Osteoblast (primary cell): ENCODE results near the gene TGFBR2. TPM values are rescaled to one million over a fixed set of nuclear protein-coding genes. Genes with fewer than 3 reads are reported as not detected.

Source experiments
- DNase-seq: peaks from one replicate; pipeline ENCODE4 v3.0.0; 2011; ENCODE audit warnings: low spot score, mixed read lengths; ENCODE audit not compliant: insufficient read length; ENCODE audit errors: missing footprints
- H2AFZ ChIP-seq: 2 replicates; pipeline ENCODE4 v1.6.0; 2011; ENCODE audit warnings: mild to moderate bottlenecking, low read length
- H3K27ac ChIP-seq: 2 replicates; pipeline ENCODE4 v1.5.1; 2011; ENCODE audit warnings: mild to moderate bottlenecking, low read depth, low read length, moderate library complexity
- H3K27me3 ChIP-seq: 2 replicates; pipeline ENCODE4 v1.6.0; 2012; ENCODE audit warnings: mild to moderate bottlenecking, control low read depth, inconsistent platforms, low read length, moderate library complexity; ENCODE audit not compliant: insufficient read depth
- H3K36me3 ChIP-seq: 2 replicates; pipeline ENCODE4 v1.5.1; 2011; ENCODE audit warnings: mild to moderate bottlenecking, low read length, control low read depth, moderate library complexity; ENCODE audit not compliant: insufficient read depth
- H3K4me1 ChIP-seq: 2 replicates; pipeline ENCODE4 v1.5.1; 2011; ENCODE audit warnings: mild to moderate bottlenecking, low read length, control low read depth, moderate library complexity; ENCODE audit not compliant: insufficient read depth
- H3K4me2 ChIP-seq: 2 replicates; pipeline ENCODE4 v1.6.0; 2011; ENCODE audit warnings: mild to moderate bottlenecking, low read length; ENCODE audit not compliant: insufficient read depth
- H3K4me3 ChIP-seq: fragments of 200-600 bp; sonication (generic); 3 replicates; pipeline ENCODE4 v1.5.1; 2012; ENCODE audit warnings: mild to moderate bottlenecking, low read length, inconsistent platforms; ENCODE audit not compliant: insufficient read depth
- H3K79me2 ChIP-seq: 2 replicates; pipeline ENCODE4 v1.6.0; 2012; ENCODE audit warnings: mild to moderate bottlenecking, low read length, control low read depth, inconsistent platforms; ENCODE audit not compliant: insufficient read depth
- H3K9me3 ChIP-seq: 2 replicates; pipeline ENCODE4 v1.5.1; 2011; ENCODE audit warnings: low read depth, low read length, control low read depth
- H4K20me1 ChIP-seq: 2 replicates; pipeline ENCODE4 v1.6.0; 2012; ENCODE audit warnings: mild to moderate bottlenecking, low read length, control low read depth; ENCODE audit not compliant: insufficient read depth
- CTCF ChIP-seq: IDR thresholded peaks from 2 replicates; pipeline ENCODE4 v1.5.1; 2011; ENCODE audit warnings: mild to moderate bottlenecking, low read depth, low read length, moderate library complexity; ENCODE audit errors: extremely low read depth
- total RNA-seq: library from RNA; depleted of rRNA; stranded (reverse); fragments of >200 nt; gene quantifications from 2 replicates; pipeline ENCODE4 v1.2.3, GENCODE V29; 2012

The TGFBR2 gene
- total RNA-seq, 1 donor, result 118 TPM

DNA sequence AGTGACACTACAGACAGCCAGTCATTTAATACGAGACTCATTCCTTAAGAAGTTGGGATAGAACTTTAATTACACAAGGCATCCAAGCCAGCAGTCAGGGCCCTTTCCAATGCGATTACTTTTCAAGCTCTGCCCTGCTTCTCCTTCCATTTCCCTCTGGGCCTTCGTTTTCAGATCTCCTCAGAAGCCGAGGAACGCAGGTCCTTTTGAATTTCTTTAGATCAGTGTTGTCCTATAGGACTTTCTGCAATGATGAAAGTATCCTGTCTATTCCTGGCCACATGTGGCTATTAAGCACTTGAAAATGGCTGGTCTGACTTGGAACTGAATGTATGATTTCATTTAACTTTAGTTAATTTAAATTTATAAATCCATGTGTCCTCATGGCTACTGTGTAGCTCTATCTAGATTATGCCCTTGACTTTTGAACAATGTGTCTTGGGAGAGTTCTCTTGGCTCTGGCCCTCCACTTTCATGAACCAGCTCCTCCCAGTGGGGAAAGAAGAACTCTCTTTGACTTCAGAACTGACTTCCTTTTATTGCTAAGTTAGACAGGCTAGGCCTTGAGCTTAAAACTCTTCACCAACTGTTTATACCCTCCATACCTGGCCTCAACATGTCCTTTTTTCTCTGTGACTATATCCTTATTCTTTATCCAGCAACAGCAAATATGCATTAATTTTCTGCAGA is 22.6 kb downstream of the TGFBR2 start:
- H3K27ac ChIP-seq, result no peak overlapping the region
- H3K36me3 ChIP-seq, result peaks cover 17% of the 10 kb centered on the region
- H3K27me3 ChIP-seq, result no peaks in the 10 kb centered on the region
- peaks cover 8% of the 10 kb centered on the region for H4K20me1 ChIP-seq
- peaks cover 46% of the 10 kb centered on the region for H3K4me1 ChIP-seq
- no peak overlapping the region for H3K4me3 ChIP-seq
- H3K4me2 ChIP-seq, result no peak overlapping the region
- no peak overlapping the region for H2AFZ ChIP-seq
- TF ChIP-seq CTCF, result peak; percentile 29
- H3K79me2 ChIP-seq, result peaks cover 93% of the 10 kb centered on the region
- no peaks in the 10 kb centered on the region for H3K9me3 ChIP-seq
- peak; percentile 30 for DNase-seq

- H3K9me3 ChIP-seq, result no peaks in the 10 kb centered on the region
- no peak overlapping the region for H3K4me3 ChIP-seq
- H3K4me2 ChIP-seq, result no peak overlapping the region
- peaks cover 8% of the 10 kb centered on the region for H4K20me1 ChIP-seq
- H3K79me2 ChIP-seq, result peaks cover 93% of the 10 kb centered on the region
- no peak overlapping the region for H2AFZ ChIP-seq
- H3K27me3 ChIP-seq, result no peaks in the 10 kb centered on the region
- peaks cover 17% of the 10 kb centered on the region for H3K36me3 ChIP-seq
- peaks cover 46% of the 10 kb centered on the region for H3K4me1 ChIP-seq
- no peak for TF ChIP-seq CTCF
- no peak for DNase-seq
- H3K27ac ChIP-seq, result no peak overlapping the region
These were observed 23.3 kb downstream of the TGFBR2 start for GRCh38 chr3:30629746-30630145.

- peaks cover 96% of the 10 kb centered on the region for H3K79me2 ChIP-seq
- H3K9me3 ChIP-seq, result no peaks in the 10 kb centered on the region
- no peak overlapping the region for H3K4me2 ChIP-seq
- peaks cover 13% of the 10 kb centered on the region for H4K20me1 ChIP-seq
- H3K4me1 ChIP-seq, result peaks cover 42% of the 10 kb centered on the region
- peak overlapping the region; percentile 42 for H3K27ac ChIP-seq
- DNase-seq, result no peak
- H3K27me3 ChIP-seq, result no peaks in the 10 kb centered on the region
- no peak overlapping the region for H2AFZ ChIP-seq
- TF ChIP-seq CTCF, result no peak
- H3K4me3 ChIP-seq, result no peak overlapping the region
- H3K36me3 ChIP-seq, result peaks cover 17% of the 10 kb centered on the region
These were observed 24.0 kb downstream of the TGFBR2 start for GRCh38 chr3:30630238-30631030.

- Histone ChIP-seq H3K4me2 (no peak overlapping the region), H2AFZ (no peak overlapping the region), H3K27ac (peak overlapping the region; percentile 42), H3K27me3 (no peaks in the 10 kb centered on the region), H3K4me3 (no peak overlapping the region), H4K20me1 (peaks cover 10% of the 10 kb centered on the region), H3K4me1 (peaks cover 33% of the 10 kb centered on the region), H3K79me2 (peaks cover 100% of the 10 kb centered on the region), H3K9me3 (no peaks in the 10 kb centered on the region), H3K36me3 (peaks cover 17% of the 10 kb centered on the region)
- no peak for DNase-seq
- no peak for TF ChIP-seq CTCF
These were observed 25.0 kb downstream of the TGFBR2 start for GRCh38 chr3:30631243-30631904.
